Type B pancreatic cell (in vitro differentiated cells): ENCODE measurements around the gene ANKEF1. TPM values are rescaled to one million over a fixed set of nuclear protein-coding genes. Genes with fewer than 3 reads are reported as not detected.

Experiments
- DNase-seq: peaks from one replicate; pipeline ENCODE4 v3.0.0; 2021; ENCODE audit warnings: mixed read lengths; ENCODE audit not compliant: unreplicated experiment; ENCODE audit errors: extremely low spot score
- H3K27ac Mint-ChIP-seq: 2 replicates; pipeline ENCODE4 v1.8.0; 2021; ENCODE audit warnings: mild to moderate bottlenecking, mixed read lengths
- H3K27me3 Mint-ChIP-seq: 2 replicates; pipeline ENCODE4 v1.8.0; 2021; ENCODE audit warnings: mixed read lengths
- H3K36me3 Mint-ChIP-seq: 2 replicates; pipeline ENCODE4 v1.8.0; 2021; ENCODE audit warnings: mixed read lengths
- H3K4me1 Mint-ChIP-seq: one replicate; pipeline ENCODE4 v1.8.0; 2021; ENCODE audit warnings: mixed read lengths; ENCODE audit not compliant: unreplicated experiment
- H3K4me3 Mint-ChIP-seq: 2 replicates; pipeline ENCODE4 v1.8.0; 2021; ENCODE audit warnings: mild to moderate bottlenecking, mixed read lengths
- H3K9me3 Mint-ChIP-seq: 2 replicates; pipeline ENCODE4 v1.8.0; 2021; ENCODE audit warnings: mixed read lengths
- total RNA-seq: library from RNA; stranded (reverse); gene quantifications from 2 replicates; pipeline ENCODE4 v1.2.1, GENCODE V29; 2021; ENCODE audit warnings: low replicate concordance
- TF ChIP-seq, protein P1 (sequence below): fragments of 200-600 bp; sonication (generic); conservative IDR thresholded peaks from 2 replicates; pipeline ENCODE4 v1.5.0; 2021; ENCODE audit warnings: antibody characterized with exemption, mild to moderate bottlenecking

ANKEF1 gene
- total RNA-seq, 1 donor from 2014 or later: 5.9 TPM

DNA sequence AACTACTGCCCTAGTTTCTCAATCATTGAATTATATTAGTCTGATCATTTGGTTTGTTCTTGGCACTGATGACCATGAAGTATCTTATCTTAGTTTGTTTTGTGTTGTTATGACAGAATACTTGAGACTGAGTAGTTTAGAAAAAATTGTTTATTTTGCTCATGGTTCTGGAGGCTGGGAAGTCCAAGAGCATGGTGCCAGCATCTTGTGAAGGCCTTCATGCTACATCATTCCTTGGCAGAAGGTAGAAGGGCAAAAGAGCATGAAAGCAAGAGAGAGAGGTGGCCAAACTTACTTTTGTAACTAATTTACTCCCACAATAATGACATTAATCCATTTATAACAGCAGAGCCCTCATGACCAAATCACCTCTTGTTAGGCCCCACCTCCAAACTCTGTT lies 40.1 kb upstream of the ANKEF1 start:
- Mint-ChIP-seq H3K27ac (no peak overlapping the region), H3K4me3 (no peak overlapping the region), H3K36me3 (no peaks in the 10 kb centered on the region), H3K9me3 (peaks cover 4% of the 10 kb centered on the region), H3K4me1 (no peaks in the 10 kb centered on the region), H3K27me3 (no peaks in the 10 kb centered on the region)
- TF ChIP-seq, protein P1, sequence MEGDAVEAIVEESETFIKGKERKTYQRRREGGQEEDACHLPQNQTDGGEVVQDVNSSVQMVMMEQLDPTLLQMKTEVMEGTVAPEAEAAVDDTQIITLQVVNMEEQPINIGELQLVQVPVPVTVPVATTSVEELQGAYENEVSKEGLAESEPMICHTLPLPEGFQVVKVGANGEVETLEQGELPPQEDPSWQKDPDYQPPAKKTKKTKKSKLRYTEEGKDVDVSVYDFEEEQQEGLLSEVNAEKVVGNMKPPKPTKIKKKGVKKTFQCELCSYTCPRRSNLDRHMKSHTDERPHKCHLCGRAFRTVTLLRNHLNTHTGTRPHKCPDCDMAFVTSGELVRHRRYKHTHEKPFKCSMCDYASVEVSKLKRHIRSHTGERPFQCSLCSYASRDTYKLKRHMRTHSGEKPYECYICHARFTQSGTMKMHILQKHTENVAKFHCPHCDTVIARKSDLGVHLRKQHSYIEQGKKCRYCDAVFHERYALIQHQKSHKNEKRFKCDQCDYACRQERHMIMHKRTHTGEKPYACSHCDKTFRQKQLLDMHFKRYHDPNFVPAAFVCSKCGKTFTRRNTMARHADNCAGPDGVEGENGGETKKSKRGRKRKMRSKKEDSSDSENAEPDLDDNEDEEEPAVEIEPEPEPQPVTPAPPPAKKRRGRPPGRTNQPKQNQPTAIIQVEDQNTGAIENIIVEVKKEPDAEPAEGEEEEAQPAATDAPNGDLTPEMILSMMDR: no peak
- no peak for DNase-seq

GRCh38 chr20:9995510-9996272 lies 39.1 kb upstream of the ANKEF1 start:
- TF ChIP-seq, protein P1: no peak
- Mint-ChIP-seq H3K36me3 (no peaks in the 10 kb centered on the region), H3K27me3 (no peaks in the 10 kb centered on the region), H3K4me1 (no peaks in the 10 kb centered on the region), H3K9me3 (peaks cover 4% of the 10 kb centered on the region), H3K4me3 (no peak overlapping the region), H3K27ac (no peak overlapping the region)
- no peak for DNase-seq

- Mint-ChIP-seq H3K4me1 (no peaks in the 10 kb centered on the region), H3K9me3 (peaks cover 4% of the 10 kb centered on the region), H3K36me3 (no peaks in the 10 kb centered on the region), H3K4me3 (no peak overlapping the region), H3K27me3 (no peaks in the 10 kb centered on the region), H3K27ac (no peak overlapping the region)
- no peak for DNase-seq
- TF ChIP-seq, protein P1: no peak
Measured at GRCh38 chr20:9996944-9997343, 37.8 kb upstream of the ANKEF1 start.

- no peaks in the 10 kb centered on the region for H3K36me3 Mint-ChIP-seq
- no peaks in the 10 kb centered on the region for H3K27me3 Mint-ChIP-seq
- no peak overlapping the region for H3K27ac Mint-ChIP-seq
- TF ChIP-seq, protein P1: no peak
- DNase-seq: no peak
- H3K9me3 Mint-ChIP-seq: peaks cover 2% of the 10 kb centered on the region
- H3K4me1 Mint-ChIP-seq: no peaks in the 10 kb centered on the region
- no peak overlapping the region for H3K4me3 Mint-ChIP-seq
Measured at GRCh38 chr20:9999645-10000044, 35.1 kb upstream of the ANKEF1 start.

- Mint-ChIP-seq H3K9me3 (no peaks in the 10 kb centered on the region), H3K4me3 (no peak overlapping the region), H3K36me3 (no peaks in the 10 kb centered on the region), H3K27me3 (no peaks in the 10 kb centered on the region), H3K4me1 (peaks cover 14% of the 10 kb centered on the region), H3K27ac (no peak overlapping the region)
- TF ChIP-seq, protein P1: no peak
- no peak for DNase-seq
Measured at GRCh38 chr20:10002866-10003265, 31.9 kb upstream of the ANKEF1 start.
